ENCODE data around the gene SLC25A31.

SLC25A31 gene

DNA sequence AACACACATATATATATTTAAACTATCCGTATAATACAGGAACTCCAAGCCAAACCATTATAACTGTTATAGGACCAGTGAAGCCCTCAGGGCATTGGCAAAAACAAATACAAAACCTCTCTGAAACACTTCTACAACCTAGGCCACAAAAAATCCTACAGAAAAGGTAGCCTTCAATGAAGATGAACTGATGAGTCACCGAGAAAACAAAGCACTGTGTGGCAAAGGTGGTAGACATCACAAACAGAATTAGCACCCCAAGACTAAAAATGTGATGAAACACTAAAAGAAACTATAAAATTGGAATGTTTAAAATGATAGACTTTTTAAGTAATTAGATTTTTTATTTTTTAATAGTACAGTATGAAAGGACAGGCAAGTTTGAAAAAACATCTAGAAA, 46.4 kb downstream of the SLC25A31 start:
- H3K14ac ChIP-seq (ENCODE audit: low read length): no peak overlapping the region
- H4K8ac ChIP-seq (ENCODE audit: low read depth, low read length): no peak overlapping the region
- H3K36me3 ChIP-seq (replicated peaks in 1 of 2; ENCODE audit: control insufficient read depth in 2 of 2, insufficient read depth in 2 of 2, low read length in 2 of 2): no peaks in the 10 kb centered on the region
- no peak overlapping the region for H2AFZ ChIP-seq (ENCODE audit: low read length)
- no peak overlapping the region for H3K18ac ChIP-seq (ENCODE audit: low read length)
- H3K27me3 ChIP-seq (ENCODE audit: control insufficient read depth in 3 of 3, insufficient read depth in 3 of 3, low read depth in 1 of 3, low read length in 3 of 3): peaks cover 0 to 5% (median 0%) of the 10 kb centered on the region in 3 experiments
- H2BK5ac ChIP-seq (ENCODE audit: low read length): no peak overlapping the region
- H3K27ac ChIP-seq (replicated peaks; ENCODE audit: low read length): no peak overlapping the region
- no peak for DNase-seq (ENCODE audit: low spot score)
- H3K9ac ChIP-seq (ENCODE audit: low read depth, low read length, poor library complexity): no peak overlapping the region
- no peaks in the 10 kb centered on the region for H3K9me3 ChIP-seq (replicated peaks in 1 of 2; ENCODE audit: control insufficient read depth in 2 of 2, insufficient read depth in 1 of 2, low read depth in 1 of 2, low read length in 2 of 2)
- no peak overlapping the region for H2AK5ac ChIP-seq (ENCODE audit: low read depth, low read length)
- H3K4me3 ChIP-seq (ENCODE audit: low read length in 2 of 2): no peak overlapping the region
- no CpG with 5 or more reads among the region's 2 CpGs for WGBS, 2 donors (ENCODE audit: extremely low coverage in 2 of 2, insufficient read length in 2 of 2, insufficient replicate concordance in 1 of 2)
- no peak overlapping the region for H4K91ac ChIP-seq (ENCODE audit: low read depth, low read length, poor library complexity)
- no peaks in the 10 kb centered on the region for H3K79me1 ChIP-seq (ENCODE audit: low read depth, low read length)
- H2BK120ac ChIP-seq (ENCODE audit: low read depth, low read length): no peak overlapping the region
- H2BK15ac ChIP-seq (ENCODE audit: low read length): no peak overlapping the region
- no peak overlapping the region for H2BK12ac ChIP-seq (ENCODE audit: low read length)
- H3K4ac ChIP-seq (ENCODE audit: low read length): no peak overlapping the region
- H3K4me2 ChIP-seq (ENCODE audit: insufficient read depth, low read length, poor library complexity, severe bottlenecking): no peak overlapping the region
- H3K4me1 ChIP-seq (ENCODE audit: control insufficient read depth in 2 of 2, insufficient read depth in 1 of 2, low read depth in 1 of 2, low read length in 2 of 2): peaks cover 3% of the 10 kb centered on the region in 2 donors
- H3K23ac ChIP-seq (ENCODE audit: low read depth, low read length, poor library complexity): no peak overlapping the region

GRCh38 chr4:127777487-127777886, 47.3 kb downstream of the SLC25A31 start:
- Histone ChIP-seq H3K18ac (ENCODE audit: low read length) (no peak overlapping the region), H2BK15ac (ENCODE audit: low read length) (no peak overlapping the region), H4K8ac (ENCODE audit: low read depth, low read length) (no peak overlapping the region), H3K9ac (ENCODE audit: low read depth, low read length, poor library complexity) (peak overlapping the region; percentile 17), H3K4me3 (ENCODE audit: low read length in 2 of 2) (no peak overlapping the region), H3K4me2 (ENCODE audit: insufficient read depth, low read length, poor library complexity, severe bottlenecking) (no peak overlapping the region), H4K91ac (ENCODE audit: low read depth, low read length, poor library complexity) (no peak overlapping the region), H3K27me3 (ENCODE audit: control insufficient read depth in 3 of 3, insufficient read depth in 3 of 3, low read depth in 1 of 3, low read length in 3 of 3) (peaks cover 0 to 10% (median 0%) of the 10 kb centered on the region in 3 experiments), H3K79me1 (ENCODE audit: low read depth, low read length) (no peaks in the 10 kb centered on the region), H2BK120ac (ENCODE audit: low read depth, low read length) (no peak overlapping the region), H3K4ac (ENCODE audit: low read length) (no peak overlapping the region), H3K23ac (ENCODE audit: low read depth, low read length, poor library complexity) (no peak overlapping the region), H2AFZ (ENCODE audit: low read length) (no peak overlapping the region), H2BK12ac (ENCODE audit: low read length) (no peak overlapping the region), H3K9me3 (replicated peaks in 1 of 2; ENCODE audit: control insufficient read depth in 2 of 2, insufficient read depth in 1 of 2, low read depth in 1 of 2, low read length in 2 of 2) (no peaks in the 10 kb centered on the region), H3K14ac (ENCODE audit: low read length) (no peak overlapping the region), H3K36me3 (replicated peaks in 1 of 2; ENCODE audit: control insufficient read depth in 2 of 2, insufficient read depth in 2 of 2, low read length in 2 of 2) (no peaks in the 10 kb centered on the region), H2AK5ac (ENCODE audit: low read depth, low read length) (no peak overlapping the region), H2BK5ac (ENCODE audit: low read length) (no peak overlapping the region), H3K4me1 (ENCODE audit: control insufficient read depth in 2 of 2, insufficient read depth in 1 of 2, low read depth in 1 of 2, low read length in 2 of 2) (peaks cover 3% of the 10 kb centered on the region in 2 donors), H3K27ac (replicated peaks; ENCODE audit: low read length) (no peak overlapping the region)
- no peak for DNase-seq (ENCODE audit: low spot score)
- WGBS, 2 donors (ENCODE audit: extremely low coverage in 2 of 2, insufficient read length in 2 of 2, insufficient replicate concordance in 1 of 2): no CpG with 5 or more reads among the region's 3 CpGs

GRCh38 chr4:127778102-127778501, 47.9 kb downstream of the SLC25A31 start:
- Histone ChIP-seq H2BK12ac (ENCODE audit: low read length) (no peak overlapping the region), H3K27me3 (ENCODE audit: control insufficient read depth in 3 of 3, insufficient read depth in 3 of 3, low read depth in 1 of 3, low read length in 3 of 3) (peaks cover 0 to 16% (median 0%) of the 10 kb centered on the region in 3 experiments), H3K4me2 (ENCODE audit: insufficient read depth, low read length, poor library complexity, severe bottlenecking) (no peak overlapping the region), H3K23ac (ENCODE audit: low read depth, low read length, poor library complexity) (no peak overlapping the region), H3K4me1 (ENCODE audit: control insufficient read depth in 2 of 2, insufficient read depth in 1 of 2, low read depth in 1 of 2, low read length in 2 of 2) (peaks cover 3% of the 10 kb centered on the region in 2 donors), H2AK5ac (ENCODE audit: low read depth, low read length) (no peak overlapping the region), H2AFZ (ENCODE audit: low read length) (peak overlapping the region; percentile 72), H3K4ac (ENCODE audit: low read length) (no peak overlapping the region), H3K18ac (ENCODE audit: low read length) (no peak overlapping the region), H3K79me1 (ENCODE audit: low read depth, low read length) (no peaks in the 10 kb centered on the region), H3K4me3 (ENCODE audit: low read length in 2 of 2) (no peak overlapping the region), H3K9me3 (replicated peaks in 1 of 2; ENCODE audit: control insufficient read depth in 2 of 2, insufficient read depth in 1 of 2, low read depth in 1 of 2, low read length in 2 of 2) (no peaks in the 10 kb centered on the region), H3K9ac (ENCODE audit: low read depth, low read length, poor library complexity) (no peak overlapping the region), H3K36me3 (replicated peaks in 1 of 2; ENCODE audit: control insufficient read depth in 2 of 2, insufficient read depth in 2 of 2, low read length in 2 of 2) (no peaks in the 10 kb centered on the region), H2BK120ac (ENCODE audit: low read depth, low read length) (no peak overlapping the region), H2BK15ac (ENCODE audit: low read length) (no peak overlapping the region), H4K8ac (ENCODE audit: low read depth, low read length) (no peak overlapping the region), H3K27ac (replicated peaks; ENCODE audit: low read length) (no peak overlapping the region), H4K91ac (ENCODE audit: low read depth, low read length, poor library complexity) (no peak overlapping the region), H2BK5ac (ENCODE audit: low read length) (no peak overlapping the region), H3K14ac (ENCODE audit: low read length) (no peak overlapping the region)
- peak; percentile 26 for DNase-seq (ENCODE audit: low spot score)
- no CpG with 5 or more reads among the region's 2 CpGs for WGBS, 2 donors (ENCODE audit: extremely low coverage in 2 of 2, insufficient read length in 2 of 2, insufficient replicate concordance in 1 of 2)

- Histone ChIP-seq H2BK120ac (ENCODE audit: low read depth, low read length) (no peak overlapping the region), H3K4me2 (ENCODE audit: insufficient read depth, low read length, poor library complexity, severe bottlenecking) (no peak overlapping the region), H3K9me3 (replicated peaks in 1 of 2; ENCODE audit: control insufficient read depth in 2 of 2, insufficient read depth in 1 of 2, low read depth in 1 of 2, low read length in 2 of 2) (no peaks in the 10 kb centered on the region), H2AFZ (ENCODE audit: low read length) (no peak overlapping the region), H2BK5ac (ENCODE audit: low read length) (no peak overlapping the region), H3K9ac (ENCODE audit: low read depth, low read length, poor library complexity) (no peak overlapping the region), H3K23ac (ENCODE audit: low read depth, low read length, poor library complexity) (no peak overlapping the region), H3K4me3 (ENCODE audit: low read length in 2 of 2) (no peak overlapping the region), H2AK5ac (ENCODE audit: low read depth, low read length) (no peak overlapping the region), H2BK15ac (ENCODE audit: low read length) (no peak overlapping the region), H3K14ac (ENCODE audit: low read length) (no peak overlapping the region), H4K91ac (ENCODE audit: low read depth, low read length, poor library complexity) (no peak overlapping the region), H4K8ac (ENCODE audit: low read depth, low read length) (no peak overlapping the region), H3K79me1 (ENCODE audit: low read depth, low read length) (no peaks in the 10 kb centered on the region), H3K18ac (ENCODE audit: low read length) (no peak overlapping the region), H3K36me3 (replicated peaks in 1 of 2; ENCODE audit: control insufficient read depth in 2 of 2, insufficient read depth in 2 of 2, low read length in 2 of 2) (no peaks in the 10 kb centered on the region), H3K4me1 (ENCODE audit: control insufficient read depth in 2 of 2, insufficient read depth in 1 of 2, low read depth in 1 of 2, low read length in 2 of 2) (peaks cover 3 to 7% of the 10 kb centered on the region in 2 donors), H3K27ac (replicated peaks; ENCODE audit: low read length) (no peak overlapping the region), H3K4ac (ENCODE audit: low read length) (no peak overlapping the region), H3K27me3 (ENCODE audit: control insufficient read depth in 3 of 3, insufficient read depth in 3 of 3, low read depth in 1 of 3, low read length in 3 of 3) (peaks cover 0 to 25% (median 0%) of the 10 kb centered on the region in 3 experiments), H2BK12ac (ENCODE audit: low read length) (no peak overlapping the region)
- DNase-seq (ENCODE audit: low spot score): no peak
- no CpG with 5 or more reads among the region's 12 CpGs for WGBS, 2 donors (ENCODE audit: extremely low coverage in 2 of 2, insufficient read length in 2 of 2, insufficient replicate concordance in 1 of 2)
Measured at GRCh38 chr4:127780598-127780997, 50.4 kb downstream of the SLC25A31 start.
